Ovary (tissue), 3 donors: ENCODE results near the gene GTF3C4.

Experiments used
- CTCF ChIP-seq, 3 donors: fragments of 450-650 bp in 2 of 3; fragments of 200-600 bp in 1 of 3; IDR thresholded peaks; one replicate each; pipeline versions ENCODE4 v1.5.1 to v1.8.0; 2016 to 2022; ENCODE audit warnings: antibody characterized with exemption in 3 of 3, mild to moderate bottlenecking in 1 of 3
- EP300 ChIP-seq: sonication (generic); formaldehyde crosslinking; IDR thresholded peaks from one replicate; pipeline ENCODE4 v1.6.1; 2017; ENCODE audit warnings: antibody characterized with exemption
- POLR2A ChIP-seq: fragments of 450-650 bp; IDR thresholded peaks from one replicate; pipeline ENCODE4 v1.6.1; 2017; ENCODE audit warnings: antibody characterized with exemption, mild to moderate bottlenecking, moderate library complexity
- donor health status: DM: no; HTN: no; CAD: no.

- TF ChIP-seq CTCF (IDR thresholded peaks at IDR 0.05): no peak
- no peak for TF ChIP-seq POLR2A
- no peak for TF ChIP-seq EP300
Measured at GRCh38 chr9:132717326-132717945, 47.2 kb downstream of the GTF3C4 start.
